ENCODE results near the gene MGAT5.

The MGAT5 gene

GRCh38 chr2:134305109-134305491, 51.2 kb downstream of the MGAT5 start:
- H3K27ac Mint-ChIP-seq (ENCODE audit: low read depth), result no peak overlapping the region
- no peaks in the 10 kb centered on the region for H3K27me3 Mint-ChIP-seq
- H3K4me3 Mint-ChIP-seq, result no peak overlapping the region
- ATAC-seq (replicated peaks; ENCODE audit: extremely low read depth, poor library complexity, severe bottlenecking) (peak; percentile 32), DNase-seq (ENCODE audit: low spot score in 2 of 2) (no peak)
- peaks cover 3% of the 10 kb centered on the region for H3K36me3 Mint-ChIP-seq (ENCODE audit: insufficient read depth)
- H3K4me1 Mint-ChIP-seq, result peaks cover 39% of the 10 kb centered on the region
- H3K9me3 Mint-ChIP-seq, result peaks cover 3% of the 10 kb centered on the region

- Mint-ChIP-seq H3K4me1 (peaks cover 35% of the 10 kb centered on the region), H3K36me3 (ENCODE audit: insufficient read depth) (peaks cover 3% of the 10 kb centered on the region), H3K27ac (ENCODE audit: low read depth) (no peak overlapping the region), H3K27me3 (no peaks in the 10 kb centered on the region), H3K9me3 (peaks cover 3% of the 10 kb centered on the region), H3K4me3 (no peak overlapping the region)
- no peak for ATAC-seq (replicated peaks; ENCODE audit: extremely low read depth, poor library complexity, severe bottlenecking)
- DNase-seq (ENCODE audit: low spot score in 2 of 2), result no peak
These were observed 52.6 kb downstream of the MGAT5 start for GRCh38 chr2:134306521-134306920.

GRCh38 chr2:134307334-134307733, 53.5 kb downstream of the MGAT5 start:
- Mint-ChIP-seq H3K9me3 (peaks cover 3% of the 10 kb centered on the region), H3K27me3 (no peaks in the 10 kb centered on the region), H3K27ac (ENCODE audit: low read depth) (no peak overlapping the region), H3K36me3 (ENCODE audit: insufficient read depth) (peaks cover 5% of the 10 kb centered on the region), H3K4me3 (no peak overlapping the region), H3K4me1 (peaks cover 38% of the 10 kb centered on the region)
- no peak for ATAC-seq (replicated peaks; ENCODE audit: extremely low read depth, poor library complexity, severe bottlenecking)
- DNase-seq (ENCODE audit: low spot score in 2 of 2), result no peak

GRCh38 chr2:134308474-134309385, 54.9 kb downstream of the MGAT5 start:
- ATAC-seq (replicated peaks; ENCODE audit: extremely low read depth, poor library complexity, severe bottlenecking), result no peak
- H3K9me3 Mint-ChIP-seq, result peaks cover 3% of the 10 kb centered on the region
- no peak overlapping the region for H3K4me3 Mint-ChIP-seq
- peaks cover 5% of the 10 kb centered on the region for H3K36me3 Mint-ChIP-seq (ENCODE audit: insufficient read depth)
- no peak for DNase-seq (ENCODE audit: low spot score in 2 of 2)
- H3K4me1 Mint-ChIP-seq, result peaks cover 36% of the 10 kb centered on the region
- no peaks in the 10 kb centered on the region for H3K27me3 Mint-ChIP-seq
- no peak overlapping the region for H3K27ac Mint-ChIP-seq (ENCODE audit: low read depth)

- Mint-ChIP-seq H3K4me1 (peaks cover 44% of the 10 kb centered on the region), H3K36me3 (ENCODE audit: insufficient read depth) (peaks cover 5% of the 10 kb centered on the region), H3K27ac (ENCODE audit: low read depth) (no peak overlapping the region), H3K27me3 (no peaks in the 10 kb centered on the region), H3K9me3 (peaks cover 3% of the 10 kb centered on the region), H3K4me3 (no peak overlapping the region)
- no peak for ATAC-seq (replicated peaks; ENCODE audit: extremely low read depth, poor library complexity, severe bottlenecking)
- no peak for DNase-seq (ENCODE audit: low spot score in 2 of 2)
These were observed 56.5 kb downstream of the MGAT5 start for GRCh38 chr2:134310107-134311079.

- Mint-ChIP-seq H3K9me3 (peaks cover 3% of the 10 kb centered on the region), H3K27me3 (no peaks in the 10 kb centered on the region), H3K27ac (ENCODE audit: low read depth) (no peak overlapping the region), H3K4me1 (peaks cover 50% of the 10 kb centered on the region), H3K36me3 (ENCODE audit: insufficient read depth) (peaks cover 5% of the 10 kb centered on the region), H3K4me3 (no peak overlapping the region)
- no peak for DNase-seq (ENCODE audit: low spot score in 2 of 2)
- no peak for ATAC-seq (replicated peaks; ENCODE audit: extremely low read depth, poor library complexity, severe bottlenecking)
These were observed 58.6 kb downstream of the MGAT5 start for GRCh38 chr2:134312482-134312881.

- Mint-ChIP-seq H3K4me1 (peaks cover 51% of the 10 kb centered on the region), H3K9me3 (no peaks in the 10 kb centered on the region), H3K36me3 (ENCODE audit: insufficient read depth) (peaks cover 13% of the 10 kb centered on the region), H3K27me3 (no peaks in the 10 kb centered on the region), H3K4me3 (no peak overlapping the region), H3K27ac (ENCODE audit: low read depth) (peak overlapping the region; percentile 21)
- ATAC-seq (replicated peaks; ENCODE audit: extremely low read depth, poor library complexity, severe bottlenecking) (no peak), DNase-seq (ENCODE audit: low spot score in 2 of 2) (no peak)
These were observed 60.3 kb downstream of the MGAT5 start for GRCh38 chr2:134314202-134314601.

GRCh38 chr2:134314681-134315368, 61.0 kb downstream of the MGAT5 start:
- Mint-ChIP-seq H3K27me3 (no peaks in the 10 kb centered on the region), H3K4me3 (no peak overlapping the region), H3K9me3 (no peaks in the 10 kb centered on the region), H3K4me1 (peaks cover 57% of the 10 kb centered on the region), H3K27ac (ENCODE audit: low read depth) (no peak overlapping the region), H3K36me3 (ENCODE audit: insufficient read depth) (peaks cover 13% of the 10 kb centered on the region)
- ATAC-seq (replicated peaks; ENCODE audit: extremely low read depth, poor library complexity, severe bottlenecking), result no peak
- DNase-seq (ENCODE audit: low spot score in 2 of 2), result no peak

- peaks cover 63% of the 10 kb centered on the region for H3K4me1 Mint-ChIP-seq
- H3K27me3 Mint-ChIP-seq, result no peaks in the 10 kb centered on the region
- H3K9me3 Mint-ChIP-seq, result no peaks in the 10 kb centered on the region
- H3K4me3 Mint-ChIP-seq, result no peak overlapping the region
- DNase-seq (ENCODE audit: low spot score in 2 of 2) (no peak), ATAC-seq (replicated peaks; ENCODE audit: extremely low read depth, poor library complexity, severe bottlenecking) (no peak)
- H3K27ac Mint-ChIP-seq (ENCODE audit: low read depth), result no peak overlapping the region
- peaks cover 13% of the 10 kb centered on the region for H3K36me3 Mint-ChIP-seq (ENCODE audit: insufficient read depth)
These were observed 61.6 kb downstream of the MGAT5 start for GRCh38 chr2:134315471-134315870.

- Mint-ChIP-seq H3K27ac (ENCODE audit: low read depth) (no peak overlapping the region), H3K36me3 (ENCODE audit: insufficient read depth) (peaks cover 8% of the 10 kb centered on the region), H3K9me3 (no peaks in the 10 kb centered on the region), H3K4me1 (peaks cover 74% of the 10 kb centered on the region), H3K27me3 (no peaks in the 10 kb centered on the region), H3K4me3 (no peak overlapping the region)
- no peak for ATAC-seq (replicated peaks; ENCODE audit: extremely low read depth, poor library complexity, severe bottlenecking)
- DNase-seq (ENCODE audit: low spot score in 2 of 2), result no peak
These were observed 65.9 kb downstream of the MGAT5 start for GRCh38 chr2:134319596-134320254.

GRCh38 chr2:134320930-134321329, 67.1 kb downstream of the MGAT5 start:
- peaks cover 8% of the 10 kb centered on the region for H3K36me3 Mint-ChIP-seq (ENCODE audit: insufficient read depth)
- no peaks in the 10 kb centered on the region for H3K27me3 Mint-ChIP-seq
- no peaks in the 10 kb centered on the region for H3K9me3 Mint-ChIP-seq
- H3K4me1 Mint-ChIP-seq, result peaks cover 86% of the 10 kb centered on the region
- DNase-seq (ENCODE audit: low spot score in 2 of 2) (no peak), ATAC-seq (replicated peaks; ENCODE audit: extremely low read depth, poor library complexity, severe bottlenecking) (peak; percentile 51)
- no peak overlapping the region for H3K4me3 Mint-ChIP-seq
- no peak overlapping the region for H3K27ac Mint-ChIP-seq (ENCODE audit: low read depth)

- no peak overlapping the region for H3K4me3 Mint-ChIP-seq
- DNase-seq (ENCODE audit: low spot score in 2 of 2), result no peak
- H3K4me1 Mint-ChIP-seq, result peaks cover 82% of the 10 kb centered on the region
- ATAC-seq (replicated peaks; ENCODE audit: extremely low read depth, poor library complexity, severe bottlenecking), result no peak
- no peaks in the 10 kb centered on the region for H3K27me3 Mint-ChIP-seq
- no peaks in the 10 kb centered on the region for H3K9me3 Mint-ChIP-seq
- H3K36me3 Mint-ChIP-seq (ENCODE audit: insufficient read depth), result peaks cover 4% of the 10 kb centered on the region
- H3K27ac Mint-ChIP-seq (ENCODE audit: low read depth), result no peak overlapping the region
These were observed 69.9 kb downstream of the MGAT5 start for GRCh38 chr2:134323777-134324176.
